ENCODE results near the gene LPCAT4. TPM values are rescaled to one million over a fixed set of nuclear protein-coding genes. Genes with fewer than 3 reads are reported as not detected.

The LPCAT4 gene
- total and polyA plus RNA-seq, 4 donors, result 7.6 to 78.6 (median 34.8) TPM

DNA sequence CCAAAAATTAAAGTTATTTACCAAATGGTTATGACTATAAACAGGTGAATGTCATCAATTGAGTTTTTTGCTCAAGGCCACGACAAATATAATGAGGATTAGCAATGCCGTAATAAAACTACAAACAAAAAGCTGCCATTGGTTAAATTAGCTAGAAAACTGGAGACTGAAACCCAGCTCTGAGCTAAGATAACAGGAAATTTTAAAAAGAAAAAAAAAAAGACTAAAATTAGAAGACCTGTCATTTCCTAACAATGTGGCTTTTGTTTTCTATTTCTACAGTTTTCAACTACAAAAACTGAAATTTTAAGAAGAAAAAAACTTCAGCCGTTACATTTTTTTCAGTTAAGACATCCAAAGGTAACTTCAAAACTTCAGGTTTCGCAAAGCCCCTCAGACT lies 39.1 kb downstream of the LPCAT4 start:
- intact Hi-C loops (cut with DNase I), result no loop called here
- ATAC-seq (ENCODE audit: low FRiP score) (no peak), DNase-seq (no peak)
- 40 to 52% methylated on average over 4 of the region's 4 CpGs for WGBS, 2 donors
- Histone ChIP-seq H3K4me1 (ENCODE audit: control insufficient read depth in 1 of 2, insufficient read depth in 2 of 2, low read length in 2 of 2) (peaks cover 0 to 3% of the 10 kb centered on the region in 2 donors), H3K27ac (ENCODE audit: low read depth in 1 of 2, low read length in 2 of 2) (no peak overlapping the region), H3K27me3 (ENCODE audit: control insufficient read depth in 1 of 2, insufficient read depth in 2 of 2, low read length in 1 of 2) (no peaks in the 10 kb centered on the region), H3K36me3 (ENCODE audit: control insufficient read depth in 1 of 2, insufficient read depth in 2 of 2, low read length in 1 of 2) (no peaks in the 10 kb centered on the region), H3K9me3 (ENCODE audit: control insufficient read depth, low read length) (no peaks in the 10 kb centered on the region), H3K4me3 (ENCODE audit: low read length in 2 of 2) (no peak overlapping the region)

DNA sequence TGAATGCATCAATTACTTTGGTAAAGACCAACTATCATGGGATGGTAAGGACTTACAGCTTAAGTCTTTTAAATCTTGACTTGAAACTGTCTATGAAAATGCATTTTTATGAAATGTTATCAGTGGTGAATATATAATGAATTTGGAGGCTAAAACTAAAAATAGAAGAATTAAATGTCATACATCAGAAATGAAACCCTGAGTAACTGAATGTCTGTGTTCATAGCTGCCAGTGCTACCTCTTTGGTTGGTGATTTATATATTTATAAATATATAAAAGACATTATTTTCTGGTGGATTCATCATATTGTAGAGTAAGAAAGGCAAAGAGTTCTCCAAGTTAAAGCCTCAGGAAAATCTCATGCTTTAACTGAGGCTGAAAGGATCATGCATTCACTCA lies 41.6 kb downstream of the LPCAT4 start:
- peak overlapping the region in 1 of 2 donors; percentile 57 for H3K27ac ChIP-seq (ENCODE audit: low read depth in 1 of 2, low read length in 2 of 2)
- no peaks in the 10 kb centered on the region for H3K36me3 ChIP-seq (ENCODE audit: control insufficient read depth in 1 of 2, insufficient read depth in 2 of 2, low read length in 1 of 2)
- no peak overlapping the region for H3K4me3 ChIP-seq (ENCODE audit: low read length in 2 of 2)
- DNase-seq (no peak), ATAC-seq (ENCODE audit: low FRiP score) (no peak)
- no peaks in the 10 kb centered on the region for H3K27me3 ChIP-seq (ENCODE audit: control insufficient read depth in 1 of 2, insufficient read depth in 2 of 2, low read length in 1 of 2)
- intact Hi-C loops (cut with DNase I), result no loop called here
- H3K9me3 ChIP-seq (ENCODE audit: control insufficient read depth, low read length), result no peaks in the 10 kb centered on the region
- H3K4me1 ChIP-seq (ENCODE audit: control insufficient read depth in 1 of 2, insufficient read depth in 2 of 2, low read length in 2 of 2), result peaks cover 0 to 3% of the 10 kb centered on the region in 2 donors

DNA sequence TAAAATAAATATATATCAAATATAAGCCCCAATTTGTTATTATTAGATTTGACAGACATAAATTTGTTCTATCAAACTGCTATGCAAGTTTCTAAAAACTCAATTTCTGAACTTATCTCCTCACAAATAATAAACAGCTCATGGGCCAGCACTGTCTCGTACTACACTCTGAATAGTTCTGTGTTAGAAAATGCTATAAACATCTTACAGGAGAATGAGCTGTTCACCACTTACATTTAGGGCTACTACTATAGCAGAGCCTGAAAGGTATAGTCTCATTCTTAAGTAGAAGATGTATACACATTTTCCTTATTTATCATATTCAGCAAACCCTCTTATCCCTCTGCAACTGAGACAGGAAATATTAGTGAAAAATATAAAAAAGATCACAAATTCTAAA lies 42.1 kb downstream of the LPCAT4 start:
- ATAC-seq (ENCODE audit: low FRiP score) (no peak), DNase-seq (no peak)
- Histone ChIP-seq H3K27ac (ENCODE audit: low read depth in 1 of 2, low read length in 2 of 2) (no peak overlapping the region), H3K4me3 (ENCODE audit: low read length in 2 of 2) (no peak overlapping the region), H3K27me3 (ENCODE audit: control insufficient read depth in 1 of 2, insufficient read depth in 2 of 2, low read length in 1 of 2) (no peaks in the 10 kb centered on the region), H3K4me1 (ENCODE audit: control insufficient read depth in 1 of 2, insufficient read depth in 2 of 2, low read length in 2 of 2) (peaks cover 0 to 3% of the 10 kb centered on the region in 2 donors), H3K9me3 (ENCODE audit: control insufficient read depth, low read length) (no peaks in the 10 kb centered on the region), H3K36me3 (ENCODE audit: control insufficient read depth in 1 of 2, insufficient read depth in 2 of 2, low read length in 1 of 2) (no peaks in the 10 kb centered on the region)
- intact Hi-C loops (cut with DNase I), result no loop called here
- WGBS, 2 donors, result 43 to 53% methylated on average over 1 of the region's 1 CpG

- Histone ChIP-seq H3K27me3 (ENCODE audit: control insufficient read depth in 1 of 2, insufficient read depth in 2 of 2, low read length in 1 of 2) (no peaks in the 10 kb centered on the region), H3K36me3 (ENCODE audit: control insufficient read depth in 1 of 2, insufficient read depth in 2 of 2, low read length in 1 of 2) (no peaks in the 10 kb centered on the region), H3K4me3 (ENCODE audit: low read length in 2 of 2) (no peak overlapping the region), H3K27ac (ENCODE audit: low read depth in 1 of 2, low read length in 2 of 2) (no peak overlapping the region), H3K4me1 (ENCODE audit: control insufficient read depth in 1 of 2, insufficient read depth in 2 of 2, low read length in 2 of 2) (peaks cover 0 to 3% of the 10 kb centered on the region in 2 donors), H3K9me3 (ENCODE audit: control insufficient read depth, low read length) (no peaks in the 10 kb centered on the region)
- intact Hi-C loops (cut with DNase I), result no loop called here
- no peak for DNase-seq
- ATAC-seq (ENCODE audit: low FRiP score), result no peak
- WGBS, 2 donors, result 97 to 98% methylated on average over 10 of the region's 10 CpGs
Measured at GRCh38 chr15:34323217-34323616, 43.8 kb downstream of the LPCAT4 start.

GRCh38 chr15:34318277-34319079 lies 48.5 kb downstream of the LPCAT4 start:
- intact Hi-C loops (cut with DNase I), result no loop called here
- WGBS, 2 donors, result 6 to 7% methylated on average over 10 of the region's 10 CpGs
- Histone ChIP-seq H3K36me3 (ENCODE audit: control insufficient read depth in 1 of 2, insufficient read depth in 2 of 2, low read length in 1 of 2) (no peaks in the 10 kb centered on the region), H3K9me3 (ENCODE audit: control insufficient read depth, low read length) (no peaks in the 10 kb centered on the region), H3K4me3 (ENCODE audit: low read length in 2 of 2) (peak overlapping the region; percentile 67 to 99), H3K27me3 (ENCODE audit: control insufficient read depth in 1 of 2, insufficient read depth in 2 of 2, low read length in 1 of 2) (no peaks in the 10 kb centered on the region), H3K27ac (ENCODE audit: low read depth in 1 of 2, low read length in 2 of 2) (peak overlapping the region; percentile 61 to 74), H3K4me1 (ENCODE audit: control insufficient read depth in 1 of 2, insufficient read depth in 2 of 2, low read length in 2 of 2) (peaks cover 4 to 5% of the 10 kb centered on the region in 2 donors)
- DNase-seq (peak in 1 of 2 donors; percentile 65), ATAC-seq (ENCODE audit: low FRiP score) (peak; percentile 91)

- Histone ChIP-seq H3K36me3 (ENCODE audit: control insufficient read depth in 1 of 2, insufficient read depth in 2 of 2, low read length in 1 of 2) (no peaks in the 10 kb centered on the region), H3K4me3 (ENCODE audit: low read length in 2 of 2) (no peak overlapping the region), H3K27ac (ENCODE audit: low read depth in 1 of 2, low read length in 2 of 2) (no peak overlapping the region), H3K4me1 (ENCODE audit: control insufficient read depth in 1 of 2, insufficient read depth in 2 of 2, low read length in 2 of 2) (peaks cover 4 to 11% of the 10 kb centered on the region in 2 donors), H3K27me3 (ENCODE audit: control insufficient read depth in 1 of 2, insufficient read depth in 2 of 2, low read length in 1 of 2) (no peaks in the 10 kb centered on the region), H3K9me3 (ENCODE audit: control insufficient read depth, low read length) (no peaks in the 10 kb centered on the region)
- no peak for DNase-seq
- no peak for ATAC-seq (ENCODE audit: low FRiP score)
- intact Hi-C loops (cut with DNase I), result no loop called here
- 69 to 71% methylated on average over 3 of the region's 3 CpGs for WGBS, 2 donors
Measured at GRCh38 chr15:34314491-34315490, 52.2 kb downstream of the LPCAT4 start.

GRCh38 chr15:34311563-34311962 lies 55.4 kb downstream of the LPCAT4 start:
- Histone ChIP-seq H3K4me3 (ENCODE audit: low read length in 2 of 2) (no peak overlapping the region), H3K4me1 (ENCODE audit: control insufficient read depth in 1 of 2, insufficient read depth in 2 of 2, low read length in 2 of 2) (peaks cover 3 to 11% of the 10 kb centered on the region in 2 donors), H3K27ac (ENCODE audit: low read depth in 1 of 2, low read length in 2 of 2) (no peak overlapping the region), H3K36me3 (ENCODE audit: control insufficient read depth in 1 of 2, insufficient read depth in 2 of 2, low read length in 1 of 2) (no peaks in the 10 kb centered on the region), H3K9me3 (ENCODE audit: control insufficient read depth, low read length) (no peaks in the 10 kb centered on the region), H3K27me3 (ENCODE audit: control insufficient read depth in 1 of 2, insufficient read depth in 2 of 2, low read length in 1 of 2) (no peaks in the 10 kb centered on the region)
- 91 to 93% methylated on average over 1 of the region's 1 CpG for WGBS, 2 donors
- ATAC-seq (ENCODE audit: low FRiP score), result no peak
- no peak for DNase-seq
- intact Hi-C loops (cut with DNase I), result no loop called here
